ENCODE measurements around the gene KCNJ12.
"Not testable (repeated sequence)": the region's sequence is repeated elsewhere in the genome, so short reads cannot be mapped to it uniquely, and the experiment has no call there.

The KCNJ12 gene

GRCh38 chr17:21423190-21423493, 47.0 kb downstream of the KCNJ12 start:
- not testable (repeated sequence) for DNase-seq

GRCh38 chr17:21424697-21425096, 48.5 kb downstream of the KCNJ12 start:
- not testable (repeated sequence) for DNase-seq

- DNase-seq, result no peak
Measured at GRCh38 chr17:21425321-21425720, 49.2 kb downstream of the KCNJ12 start.

GRCh38 chr17:21425736-21426135, 49.6 kb downstream of the KCNJ12 start:
- DNase-seq, result no peak

- DNase-seq, result not testable (repeated sequence)
Measured at GRCh38 chr17:21426246-21426645, 50.1 kb downstream of the KCNJ12 start.

- not testable (repeated sequence) for DNase-seq
Measured at GRCh38 chr17:21426876-21427275, 50.7 kb downstream of the KCNJ12 start.

- not testable (repeated sequence) for DNase-seq
Measured at GRCh38 chr17:21427727-21428126, 51.6 kb downstream of the KCNJ12 start.

- not testable (repeated sequence) for DNase-seq
Measured at GRCh38 chr17:21428752-21429424, 52.7 kb downstream of the KCNJ12 start.

GRCh38 chr17:21429921-21430628, 53.9 kb downstream of the KCNJ12 start:
- DNase-seq, result not testable (repeated sequence)

GRCh38 chr17:21433971-21434370, 57.8 kb downstream of the KCNJ12 start:
- not testable (repeated sequence) for DNase-seq

- not testable (repeated sequence) for DNase-seq
Measured at GRCh38 chr17:21434976-21435375, 58.8 kb downstream of the KCNJ12 start.

- not testable (repeated sequence) for DNase-seq
Measured at GRCh38 chr17:21436481-21436880, 60.3 kb downstream of the KCNJ12 start.

- not testable (repeated sequence) for DNase-seq
Measured at GRCh38 chr17:21436883-21437836, 61.0 kb downstream of the KCNJ12 start.

- not testable (repeated sequence) for DNase-seq
Measured at GRCh38 chr17:21438316-21439014, 62.3 kb downstream of the KCNJ12 start.

- DNase-seq, result not testable (repeated sequence)
Measured at GRCh38 chr17:21439015-21439336, 62.8 kb downstream of the KCNJ12 start.

- no peak for DNase-seq
Measured at GRCh38 chr17:21445091-21445650, 69.0 kb downstream of the KCNJ12 start.

GRCh38 chr17:21447552-21447951, 71.4 kb downstream of the KCNJ12 start:
- DNase-seq, result not testable (repeated sequence)

GRCh38 chr17:21449891-21450290, 73.7 kb downstream of the KCNJ12 start:
- DNase-seq, result not testable (repeated sequence)

- DNase-seq, result no peak
Measured at GRCh38 chr17:21451975-21452374, 75.8 kb downstream of the KCNJ12 start.

- DNase-seq, result peak; percentile 42
Measured at GRCh38 chr17:21452377-21453143, 76.4 kb downstream of the KCNJ12 start.

- DNase-seq, result no peak
Measured at GRCh38 chr17:21453144-21453898, 77.2 kb downstream of the KCNJ12 start.
